Measurements from ENCODE around the gene SDK2.

DNA sequence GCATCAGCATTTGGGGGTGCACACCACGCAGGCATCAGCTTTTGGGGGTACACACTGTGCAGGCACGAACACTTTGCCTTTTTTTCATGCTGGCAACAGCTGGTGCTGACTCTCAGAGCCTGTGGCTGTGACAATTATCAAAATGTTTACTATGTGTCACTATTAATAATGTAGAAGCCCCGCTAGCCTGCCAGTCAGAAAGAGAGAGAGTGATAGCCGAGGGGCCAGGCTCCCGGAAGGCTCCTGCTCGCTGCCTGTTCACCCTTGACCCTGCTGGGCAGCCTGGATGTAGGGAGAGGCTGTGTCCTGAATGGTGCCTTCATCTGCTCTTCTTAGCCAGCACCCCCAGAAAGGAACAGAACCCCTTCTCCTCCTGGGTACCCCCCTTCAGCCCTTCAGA, 61.9 kb downstream of the SDK2 start:
- TF ChIP-seq, protein P1, sequence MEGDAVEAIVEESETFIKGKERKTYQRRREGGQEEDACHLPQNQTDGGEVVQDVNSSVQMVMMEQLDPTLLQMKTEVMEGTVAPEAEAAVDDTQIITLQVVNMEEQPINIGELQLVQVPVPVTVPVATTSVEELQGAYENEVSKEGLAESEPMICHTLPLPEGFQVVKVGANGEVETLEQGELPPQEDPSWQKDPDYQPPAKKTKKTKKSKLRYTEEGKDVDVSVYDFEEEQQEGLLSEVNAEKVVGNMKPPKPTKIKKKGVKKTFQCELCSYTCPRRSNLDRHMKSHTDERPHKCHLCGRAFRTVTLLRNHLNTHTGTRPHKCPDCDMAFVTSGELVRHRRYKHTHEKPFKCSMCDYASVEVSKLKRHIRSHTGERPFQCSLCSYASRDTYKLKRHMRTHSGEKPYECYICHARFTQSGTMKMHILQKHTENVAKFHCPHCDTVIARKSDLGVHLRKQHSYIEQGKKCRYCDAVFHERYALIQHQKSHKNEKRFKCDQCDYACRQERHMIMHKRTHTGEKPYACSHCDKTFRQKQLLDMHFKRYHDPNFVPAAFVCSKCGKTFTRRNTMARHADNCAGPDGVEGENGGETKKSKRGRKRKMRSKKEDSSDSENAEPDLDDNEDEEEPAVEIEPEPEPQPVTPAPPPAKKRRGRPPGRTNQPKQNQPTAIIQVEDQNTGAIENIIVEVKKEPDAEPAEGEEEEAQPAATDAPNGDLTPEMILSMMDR (IDR thresholded peaks at IDR 0.05): no peak
- TF ChIP-seq POLR2AphosphoS5 (IDR thresholded peaks at IDR 0.05) (no peak), POLR2A (IDR thresholded peaks at IDR 0.05) (no peak)

All from prostate gland (tissue), 2 donors.